CD4-positive, alpha-beta T cell treated with Interleukin-17A for 4 hours (primary cell): ENCODE data around the gene PITPNM3.

Experiments
- DNase-seq: peaks from one replicate; pipeline ENCODE4 v3.0.0-alpha.2; 2020; ENCODE audit warnings: mixed read lengths

PITPNM3 gene

GRCh38 chr17:6551356-6551755 lies 5.0 kb downstream of the PITPNM3 start:
- no peak for DNase-seq

GRCh38 chr17:6549384-6550036 lies 6.8 kb downstream of the PITPNM3 start:
- DNase-seq = no peak

GRCh38 chr17:6548578-6549330 lies 7.6 kb downstream of the PITPNM3 start:
- peak; percentile 14 for DNase-seq

- DNase-seq = no peak
These were observed 8.3 kb downstream of the PITPNM3 start for GRCh38 chr17:6548034-6548433.

- DNase-seq = no peak
These were observed 9.0 kb downstream of the PITPNM3 start for GRCh38 chr17:6547336-6547735.

- no peak for DNase-seq
These were observed 10.2 kb downstream of the PITPNM3 start for GRCh38 chr17:6546069-6546718.

GRCh38 chr17:6545291-6545690 lies 11.1 kb downstream of the PITPNM3 start:
- no peak for DNase-seq

- DNase-seq = no peak
These were observed 12.4 kb downstream of the PITPNM3 start for GRCh38 chr17:6544011-6544370.

GRCh38 chr17:6543079-6544010 lies 13.0 kb downstream of the PITPNM3 start:
- DNase-seq = no peak

- DNase-seq = no peak
These were observed 13.8 kb downstream of the PITPNM3 start for GRCh38 chr17:6542577-6542976.

GRCh38 chr17:6541886-6542285 lies 14.5 kb downstream of the PITPNM3 start:
- no peak for DNase-seq

- no peak for DNase-seq
These were observed 16.5 kb downstream of the PITPNM3 start for GRCh38 chr17:6539871-6540270.

- no peak for DNase-seq
These were observed 19.7 kb downstream of the PITPNM3 start for GRCh38 chr17:6536566-6537065.

- no peak for DNase-seq
These were observed 20.3 kb downstream of the PITPNM3 start for GRCh38 chr17:6536053-6536452.

- no peak for DNase-seq
These were observed 21.4 kb downstream of the PITPNM3 start for GRCh38 chr17:6534846-6535514.

- no peak for DNase-seq
These were observed 23.9 kb downstream of the PITPNM3 start for GRCh38 chr17:6532441-6532885.

- no peak for DNase-seq
These were observed 24.8 kb downstream of the PITPNM3 start for GRCh38 chr17:6531575-6531974.

- no peak for DNase-seq
These were observed 25.9 kb downstream of the PITPNM3 start for GRCh38 chr17:6530324-6530920.

- DNase-seq = no peak
These were observed 27.8 kb downstream of the PITPNM3 start for GRCh38 chr17:6528557-6528956.

- DNase-seq = no peak
These were observed 29.8 kb downstream of the PITPNM3 start for GRCh38 chr17:6526362-6527152.

- no peak for DNase-seq
These were observed 30.6 kb downstream of the PITPNM3 start for GRCh38 chr17:6525731-6526130.
